ENCODE results near the gene SSTR3. TPM values are rescaled to one million over a fixed set of nuclear protein-coding genes. Genes with fewer than 3 reads are reported as not detected.

The SSTR3 gene
- total RNA-seq (2014; rRNA removed; shearing (Covaris generic)) (0.05 and 0.25 TPM in 2 replicates), total RNA-seq (2022) (0.30 TPM in 2 replicates), Bru-seq, nascent RNA (percentile 14 among the genes with signal in this experiment), BruChase-seq, experiment 1, labeled RNA remaining after a 6-hour chase (percentile 19 among the genes with signal in this experiment), BruChase-seq, experiment 2, labeled RNA remaining after a 2-hour chase (percentile 22 among the genes with signal in this experiment)
- long read RNA-seq: 0 reads

- DNase-seq (ENCODE audit: low spot score): no peak
- intact Hi-C loops (cut with micrococcal nuclease; ENCODE audit: unreplicated experiment): no loop called here
- no TSS peak for BruUV-seq (replicated peaks)
- POLR2A ChIA-PET: no interaction called here
- no peak for TF ChIP-seq EZH2phosphoT487 (IDR thresholded peaks at IDR 0.05; ENCODE audit: borderline replicate concordance, low read depth, low read length)
- TF ChIP-seq CTCF (conservative IDR thresholded peaks at IDR 0.05; ENCODE audit: low read length): no peak
- Histone ChIP-seq H3K9me2 (ENCODE audit: insufficient read depth, low read length) (no peaks in the 10 kb centered on the region), H3K79me2 (ENCODE audit: insufficient read depth, low read depth, low read length) (no peaks in the 10 kb centered on the region), H3K4me2 (ENCODE audit: low read length) (no peak within 1 kb of the TSS), H3K4me3 (ENCODE audit: low read depth, low read length, poor library complexity, severe bottlenecking) (no peak within 1 kb of the TSS), H3K27ac (ENCODE audit: low read depth, low read length, poor library complexity, severe bottlenecking) (no peak within 1 kb of the TSS), H3K9me3 (ENCODE audit: low read length) (no peaks in the 10 kb centered on the region), H3K36me3 (ENCODE audit: insufficient read depth, low read length) (no peaks in the 10 kb centered on the region), H3K4me1 (ENCODE audit: insufficient read depth, low read length, poor library complexity, severe bottlenecking) (peaks cover 5% of the 10 kb centered on the region), H4K20me1 (ENCODE audit: insufficient read depth, low read length) (no peaks in the 10 kb centered on the region), H2AFZ (ENCODE audit: low read length) (no peak within 1 kb of the TSS)
- CTCF ChIA-PET (ENCODE audit: unreplicated experiment): no interaction called here
These were observed at the start of gene SSTR3 for GRCh38 chr22:37212174-37212906. Gene SSTR3, minus strand, starts transcription at chr22:37212477. Its CDS starts 4,674 bp downstream, at chr22:37207803.

GRCh38 chr22:37260901-37261336 is 48.6 kb upstream of the SSTR3 start:
- H3K9me3 ChIP-seq (ENCODE audit: low read length): peaks cover 16% of the 10 kb centered on the region; the same call in 1 of the 2 replicates
- no peak overlapping the region for H2AFZ ChIP-seq (ENCODE audit: low read length)
- H3K4me1 ChIP-seq (ENCODE audit: insufficient read depth, low read length, poor library complexity, severe bottlenecking): peaks cover 26% of the 10 kb centered on the region
- peak; percentile 78 for DNase-seq (ENCODE audit: low spot score)
- H3K79me2 ChIP-seq (ENCODE audit: insufficient read depth, low read depth, low read length): no peaks in the 10 kb centered on the region
- H3K4me2 ChIP-seq (ENCODE audit: low read length): peak overlapping the region; percentile 44
- ChIA-PET POLR2A (interaction anchor here (0.6 to 2.7 kb wide), 2 partner anchors 16 to 662 kb away, joined by 3 to 19 read pairs; partner anchors contain the start of gene RAC2), CTCF (ENCODE audit: unreplicated experiment) (interaction anchor here (0.7 to 2.1 kb wide), 7 partner anchors 11 to 93 kb away, joined by 3 to 9 read pairs (median 5); partner anchors contain the start of gene RAC2)
- peak; percentile 97 for TF ChIP-seq CTCF (conservative IDR thresholded peaks at IDR 0.05; ENCODE audit: low read length)
- TF ChIP-seq EZH2phosphoT487 (IDR thresholded peaks at IDR 0.05; ENCODE audit: borderline replicate concordance, low read depth, low read length): no peak
- H3K4me3 ChIP-seq (ENCODE audit: low read depth, low read length, poor library complexity, severe bottlenecking): no peak overlapping the region
- no peaks in the 10 kb centered on the region for H4K20me1 ChIP-seq (ENCODE audit: insufficient read depth, low read length)
- BruUV-seq (replicated peaks): no TSS peak
- H3K36me3 ChIP-seq (ENCODE audit: insufficient read depth, low read length): no peaks in the 10 kb centered on the region
- no peaks in the 10 kb centered on the region for H3K9me2 ChIP-seq (ENCODE audit: insufficient read depth, low read length)
- H3K27ac ChIP-seq (ENCODE audit: low read depth, low read length, poor library complexity, severe bottlenecking): no peak overlapping the region
- intact Hi-C loops (cut with micrococcal nuclease; ENCODE audit: unreplicated experiment): loop anchor here (1.0 kb wide), 1 partner anchor 95 kb away; no protein-coding TSS in a partner anchor

Data from OCI-LY7 (cell line).